ENCODE results near the gene CAMK1D. TPM values are rescaled to one million over a fixed set of nuclear protein-coding genes. Genes with fewer than 3 reads are reported as not detected.
A peak's percentile ranks its signal among the peaks of the same experiment; 100 is the strongest.

The CAMK1D gene
- total RNA-seq, 4 donors from 2014 or later: 13.5 to 21.4 (median 15.7) TPM

GRCh38 chr10:12470719-12471118, 121.4 kb downstream of the CAMK1D start:
- no peaks in the 10 kb centered on the region for H3K27me3 ChIP-seq
- 91 to 100% methylated on average over 1 to 10 of the region's 10 CpGs for WGBS, 2 donors (ENCODE audit: low coverage in 1 of 2)
- no peak for TF ChIP-seq POLR2A (IDR thresholded peaks at IDR 0.05)
- TF ChIP-seq CTCF (IDR thresholded peaks at IDR 0.05): no peak
- TF ChIP-seq POLR2AphosphoS5 (IDR thresholded peaks at IDR 0.05): no peak
- no peak for TF ChIP-seq EP300 (IDR thresholded peaks at IDR 0.05; ENCODE audit: low read depth)
- no peak overlapping the region for H3K4me3 ChIP-seq
- H3K4me1 ChIP-seq: peaks cover 4 to 43% (median 19%) of the 10 kb centered on the region in 4 donors
- no peaks in the 10 kb centered on the region for H3K9me3 ChIP-seq
- H3K36me3 ChIP-seq: no peaks in the 10 kb centered on the region
- DNase-seq: no peak
- in situ Hi-C loops (cut with MboI; ENCODE audit: low pct_ligation_motif_present in 1 of 4, low pct_unique_long_range_greater_than_20kb in 1 of 4, low sequenced_read_pairs in 3 of 4): no loop called here
- peak overlapping the region; percentile 49 to 62 (median 54) for H3K27ac ChIP-seq
- intact Hi-C loops (cut with DNase I; ENCODE audit: low total_unique reads): no loop called here

- Histone ChIP-seq H3K36me3 (no peaks in the 10 kb centered on the region), H3K4me3 (no peak overlapping the region), H3K27ac (peak overlapping the region; percentile 49 to 62 (median 54)), H3K27me3 (no peaks in the 10 kb centered on the region), H3K9me3 (no peaks in the 10 kb centered on the region), H3K4me1 (peaks cover 4 to 43% (median 19%) of the 10 kb centered on the region in 4 donors)
- in situ Hi-C loops (cut with MboI; ENCODE audit: low pct_ligation_motif_present in 1 of 4, low pct_unique_long_range_greater_than_20kb in 1 of 4, low sequenced_read_pairs in 3 of 4) (no loop called here), intact Hi-C loops (cut with DNase I; ENCODE audit: low total_unique reads) (no loop called here)
- no peak for TF ChIP-seq CTCF (IDR thresholded peaks at IDR 0.05)
- no peak for TF ChIP-seq EP300 (IDR thresholded peaks at IDR 0.05; ENCODE audit: low read depth)
- peak in 1 of 3 donors; percentile 39 for TF ChIP-seq POLR2AphosphoS5 (IDR thresholded peaks at IDR 0.05)
- no peak for TF ChIP-seq POLR2A (IDR thresholded peaks at IDR 0.05)
- DNase-seq: peak; percentile 54
- 0 to 71% methylated on average over 1 to 5 of the region's 5 CpGs for WGBS, 2 donors (ENCODE audit: low coverage in 1 of 2)
Observed at GRCh38 chr10:12471135-12471534, 121.8 kb downstream of the CAMK1D start.

GRCh38 chr10:12473491-12473890, 124.1 kb downstream of the CAMK1D start:
- H3K27me3 ChIP-seq: no peaks in the 10 kb centered on the region
- H3K9me3 ChIP-seq: no peaks in the 10 kb centered on the region
- peaks cover 4 to 33% (median 19%) of the 10 kb centered on the region in 4 donors for H3K4me1 ChIP-seq
- intact Hi-C loops (cut with DNase I; ENCODE audit: low total_unique reads) (no loop called here), in situ Hi-C loops (cut with MboI; ENCODE audit: low pct_ligation_motif_present in 1 of 4, low pct_unique_long_range_greater_than_20kb in 1 of 4, low sequenced_read_pairs in 3 of 4) (no loop called here)
- WGBS, 2 donors (ENCODE audit: low coverage in 1 of 2): 92% methylated on average over 6 of the region's 6 CpGs; no CpG with 5 or more reads in 1 of the 2 donors
- H3K27ac ChIP-seq: peak overlapping the region; percentile 56 to 62 (median 59)
- no peak overlapping the region for H3K4me3 ChIP-seq
- DNase-seq: no peak
- H3K36me3 ChIP-seq: no peaks in the 10 kb centered on the region
- TF ChIP-seq POLR2AphosphoS5 (IDR thresholded peaks at IDR 0.05) (no peak), CTCF (IDR thresholded peaks at IDR 0.05) (no peak), EP300 (IDR thresholded peaks at IDR 0.05; ENCODE audit: low read depth) (no peak), POLR2A (IDR thresholded peaks at IDR 0.05) (no peak)

GRCh38 chr10:12474727-12475412, 125.5 kb downstream of the CAMK1D start:
- in situ Hi-C loops (cut with MboI; ENCODE audit: low pct_ligation_motif_present in 1 of 4, low pct_unique_long_range_greater_than_20kb in 1 of 4, low sequenced_read_pairs in 3 of 4) (loop anchor here in 2 of 4 donors (25.0 kb wide), 1 partner anchor 213 kb away; no protein-coding TSS in a partner anchor), intact Hi-C loops (cut with DNase I; ENCODE audit: low total_unique reads) (no loop called here)
- no peaks in the 10 kb centered on the region for H3K36me3 ChIP-seq
- TF ChIP-seq EP300 (IDR thresholded peaks at IDR 0.05; ENCODE audit: low read depth) (no peak), POLR2A (IDR thresholded peaks at IDR 0.05) (no peak), CTCF (IDR thresholded peaks at IDR 0.05) (no peak), POLR2AphosphoS5 (IDR thresholded peaks at IDR 0.05) (no peak)
- H3K27ac ChIP-seq: no peak overlapping the region
- no peak overlapping the region for H3K4me3 ChIP-seq
- H3K27me3 ChIP-seq: no peaks in the 10 kb centered on the region
- WGBS, 2 donors (ENCODE audit: low coverage in 1 of 2): 91 to 94% methylated on average over 4 to 8 of the region's 8 CpGs
- peaks cover 4 to 38% (median 24%) of the 10 kb centered on the region in 4 donors for H3K4me1 ChIP-seq
- H3K9me3 ChIP-seq: no peaks in the 10 kb centered on the region
- DNase-seq: no peak
